IPS-18c (cell line): Measurements from ENCODE around the gene ARL8B.

Experiments used
- H3K4me3 ChIP-seq: 2 replicates; pipeline ENCODE4 v1.7.0; 2013; ENCODE audit warnings: low read depth, mild to moderate bottlenecking, low read length, moderate library complexity; ENCODE audit not compliant: insufficient read depth
- H3K9me3 ChIP-seq: one replicate; pipeline ENCODE4 v1.6.1; 2013; ENCODE audit warnings: mild to moderate bottlenecking, low read length, moderate library complexity; ENCODE audit not compliant: control insufficient read depth, insufficient read depth

ARL8B gene

GRCh38 chr3:5213574-5213966, 91.5 kb downstream of the ARL8B start:
- H3K9me3 ChIP-seq, result peaks cover 2% of the 10 kb centered on the region

DNA sequence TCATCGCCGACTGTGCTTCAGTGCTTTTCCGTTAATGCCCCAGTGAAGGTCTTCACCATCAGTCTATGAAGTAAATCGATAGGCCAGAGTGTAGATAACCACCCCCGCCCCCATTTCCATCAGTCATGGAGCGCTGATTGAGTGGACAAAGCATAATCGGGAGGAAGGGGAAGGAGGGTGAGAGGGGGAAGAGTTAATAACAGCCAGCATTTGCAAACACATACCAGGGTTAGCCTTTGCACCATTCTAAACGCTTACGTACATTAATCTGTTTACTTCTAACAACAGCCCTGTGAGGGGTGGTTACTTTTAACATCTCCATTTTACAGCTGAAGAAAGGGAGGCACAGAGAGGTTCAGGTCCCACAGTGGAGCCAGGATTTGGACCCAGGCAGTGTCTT, 92.3 kb downstream of the ARL8B start:
- Histone ChIP-seq H3K4me3 (no peak overlapping the region), H3K9me3 (peaks cover 2% of the 10 kb centered on the region)

More at GRCh38 chr3:5213574-5213966, 91.5 kb downstream of the ARL8B start:
- H3K4me3 ChIP-seq, result no peak overlapping the region

DNA sequence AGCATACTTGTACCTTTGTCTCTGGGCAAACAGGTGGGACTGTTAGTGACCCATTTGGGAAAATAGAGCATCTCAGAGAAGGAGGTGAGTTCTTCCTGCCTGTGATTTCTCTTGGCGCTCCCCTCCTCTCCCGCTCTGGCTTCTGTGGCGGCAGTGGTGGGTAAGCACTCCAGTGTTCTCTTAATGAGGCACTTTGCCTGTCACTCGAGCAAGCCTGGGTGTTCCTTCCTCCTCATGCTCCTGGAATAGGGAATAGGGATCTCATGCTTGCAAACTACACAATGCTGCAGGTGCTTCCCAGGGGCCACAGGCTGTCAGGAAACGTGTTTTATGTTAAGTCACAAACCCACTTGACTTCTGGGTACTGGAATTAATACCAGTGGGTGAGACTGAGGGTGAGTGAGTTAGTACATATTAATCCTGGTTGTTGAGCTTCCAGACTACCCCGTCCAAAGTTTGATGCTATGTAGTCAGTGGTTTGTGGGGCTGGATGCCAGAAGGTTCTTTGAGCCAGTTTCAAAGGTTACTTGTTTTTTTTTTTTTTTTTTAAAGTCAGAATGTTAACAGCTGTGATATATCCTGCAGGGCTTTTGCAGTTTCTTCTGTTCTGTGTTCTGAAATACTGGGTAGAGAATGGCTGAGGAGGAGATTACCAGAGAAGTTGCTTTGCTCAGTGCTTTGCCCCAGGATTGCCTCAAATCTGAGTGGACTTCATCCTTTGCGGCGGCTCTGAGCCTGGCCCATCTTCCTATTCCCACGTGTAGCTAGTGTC, 95.9 kb downstream of the ARL8B start:
- Histone ChIP-seq H3K4me3 (no peak overlapping the region), H3K9me3 (peaks cover 2% of the 10 kb centered on the region)

GRCh38 chr3:5218815-5219214, 96.7 kb downstream of the ARL8B start:
- no peak overlapping the region for H3K4me3 ChIP-seq
- peaks cover 2% of the 10 kb centered on the region for H3K9me3 ChIP-seq

GRCh38 chr3:5219216-5219615, 97.1 kb downstream of the ARL8B start:
- Histone ChIP-seq H3K9me3 (peaks cover 2% of the 10 kb centered on the region), H3K4me3 (no peak overlapping the region)

GRCh38 chr3:5220193-5220592, 98.1 kb downstream of the ARL8B start:
- no peak overlapping the region for H3K4me3 ChIP-seq
- H3K9me3 ChIP-seq, result no peaks in the 10 kb centered on the region

GRCh38 chr3:5220667-5221431, 98.8 kb downstream of the ARL8B start:
- no peak overlapping the region for H3K4me3 ChIP-seq
- no peaks in the 10 kb centered on the region for H3K9me3 ChIP-seq

GRCh38 chr3:5221701-5222100, 99.6 kb downstream of the ARL8B start:
- H3K4me3 ChIP-seq, result no peak overlapping the region

GRCh38 chr3:5222283-5223005, 100.4 kb downstream of the ARL8B start:
- Histone ChIP-seq H3K4me3 (no peak overlapping the region), H3K9me3 (no peaks in the 10 kb centered on the region)

More at GRCh38 chr3:5221701-5222100, 99.6 kb downstream of the ARL8B start:
- no peaks in the 10 kb centered on the region for H3K9me3 ChIP-seq

- peaks cover 4% of the 10 kb centered on the region for H3K9me3 ChIP-seq
- H3K4me3 ChIP-seq, result no peak overlapping the region
These were observed 104.7 kb downstream of the ARL8B start for GRCh38 chr3:5226783-5227182.

GRCh38 chr3:5227812-5228211, 105.7 kb downstream of the ARL8B start:
- H3K9me3 ChIP-seq, result peaks cover 4% of the 10 kb centered on the region
- H3K4me3 ChIP-seq, result no peak overlapping the region

DNA sequence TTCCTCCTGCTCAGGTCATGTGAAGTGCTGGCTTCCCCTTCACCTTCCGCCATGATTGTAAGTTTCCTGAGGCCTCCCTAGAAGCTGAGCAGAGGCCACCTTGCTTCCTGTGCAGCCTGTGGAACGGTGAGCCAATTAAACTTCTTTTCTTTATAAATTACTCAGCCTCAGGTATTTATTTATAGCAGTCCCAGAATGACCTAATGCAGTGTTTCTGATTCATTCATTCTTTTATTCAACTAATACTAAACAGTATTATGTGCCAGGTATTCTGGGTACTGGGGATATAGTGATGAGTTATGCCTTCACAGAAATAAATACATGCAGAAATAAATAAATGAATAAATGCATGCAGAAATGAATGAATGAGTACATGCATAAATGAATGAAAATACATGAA, 107.3 kb downstream of the ARL8B start:
- Histone ChIP-seq H3K4me3 (no peak overlapping the region), H3K9me3 (peaks cover 4% of the 10 kb centered on the region)
